Activated CD4-positive, alpha-beta T cell treated with anti-CD3 and anti-CD28 coated beads, Interleukin-2, amount 10 ng/mL, durations not matched to agents 24 days and 14 days (primary cell): Measurements from ENCODE around the gene C19orf33. TPM values are rescaled to one million over a fixed set of nuclear protein-coding genes. Genes with fewer than 3 reads are reported as not detected.

ENCODE experiments used
- DNase-seq: peaks from one replicate; pipeline ENCODE4 v3.0.0; 2022
- H3K27ac Mint-ChIP-seq: one replicate; pipeline ENCODE4 v1.8.0; 2022; ENCODE audit warnings: mild to moderate bottlenecking, mixed read lengths
- H3K27me3 Mint-ChIP-seq: one replicate; pipeline ENCODE4 v1.8.0; 2022; ENCODE audit warnings: mixed read lengths
- H3K36me3 Mint-ChIP-seq: one replicate; pipeline ENCODE4 v1.8.0; 2022; ENCODE audit warnings: low read depth, mild to moderate bottlenecking, mixed read lengths
- H3K4me1 Mint-ChIP-seq: one replicate; pipeline ENCODE4 v1.8.0; 2021; ENCODE audit warnings: mixed read lengths
- H3K4me3 Mint-ChIP-seq: one replicate; pipeline ENCODE4 v1.8.0; 2022; ENCODE audit warnings: mild to moderate bottlenecking, moderate library complexity, mixed read lengths
- H3K9me3 Mint-ChIP-seq: one replicate; pipeline ENCODE4 v1.8.0; 2021; ENCODE audit warnings: mixed read lengths
- intact Hi-C: fragments of 100-400 bp; cut with micrococcal nuclease; formaldehyde crosslinking; loops from one replicate; pipeline ENCODE4 v1.15.1; 2023
- total RNA-seq: library from RNA; stranded (reverse); gene quantifications from 2 replicates; pipeline ENCODE4 v1.2.3, GENCODE V29; 2022

The C19orf33 gene
- total RNA-seq, 1 donor from 2014 or later = not detected

GRCh38 chr19:38308926-38309614, 5.0 kb downstream of the C19orf33 start:
- no peaks in the 10 kb centered on the region for H3K27me3 Mint-ChIP-seq
- intact Hi-C loops = no loop called here
- H3K4me1 Mint-ChIP-seq = peaks cover 15% of the 10 kb centered on the region
- H3K27ac Mint-ChIP-seq = no peak overlapping the region
- no peak overlapping the region for H3K4me3 Mint-ChIP-seq
- peaks cover 30% of the 10 kb centered on the region for H3K36me3 Mint-ChIP-seq
- H3K9me3 Mint-ChIP-seq = peaks cover 8% of the 10 kb centered on the region
- no peak for DNase-seq

- Mint-ChIP-seq H3K36me3 (peaks cover 29% of the 10 kb centered on the region), H3K4me1 (peaks cover 17% of the 10 kb centered on the region), H3K4me3 (no peak overlapping the region), H3K27me3 (no peaks in the 10 kb centered on the region), H3K27ac (no peak overlapping the region), H3K9me3 (peaks cover 8% of the 10 kb centered on the region)
- DNase-seq = no peak
- intact Hi-C loops = no loop called here
Observed at GRCh38 chr19:38309615-38310278, 5.7 kb downstream of the C19orf33 start.

- peaks cover 8% of the 10 kb centered on the region for H3K9me3 Mint-ChIP-seq
- no peak for DNase-seq
- no peak overlapping the region for H3K27ac Mint-ChIP-seq
- H3K4me1 Mint-ChIP-seq = peaks cover 18% of the 10 kb centered on the region
- no peaks in the 10 kb centered on the region for H3K27me3 Mint-ChIP-seq
- intact Hi-C loops = no loop called here
- no peak overlapping the region for H3K4me3 Mint-ChIP-seq
- peaks cover 30% of the 10 kb centered on the region for H3K36me3 Mint-ChIP-seq
Observed at GRCh38 chr19:38310279-38310670, 6.2 kb downstream of the C19orf33 start.

GRCh38 chr19:38310986-38311385, 6.9 kb downstream of the C19orf33 start:
- peaks cover 8% of the 10 kb centered on the region for H3K9me3 Mint-ChIP-seq
- H3K27me3 Mint-ChIP-seq = no peaks in the 10 kb centered on the region
- no peak overlapping the region for H3K4me3 Mint-ChIP-seq
- H3K4me1 Mint-ChIP-seq = peaks cover 18% of the 10 kb centered on the region
- peaks cover 30% of the 10 kb centered on the region for H3K36me3 Mint-ChIP-seq
- DNase-seq = no peak
- intact Hi-C loops = no loop called here
- H3K27ac Mint-ChIP-seq = peak overlapping the region; percentile 5

- Mint-ChIP-seq H3K9me3 (no peaks in the 10 kb centered on the region), H3K27me3 (no peaks in the 10 kb centered on the region), H3K4me1 (peaks cover 47% of the 10 kb centered on the region), H3K4me3 (peak within 1 kb of the TSS; percentile 89), H3K36me3 (peaks cover 10% of the 10 kb centered on the region), H3K27ac (peak within 1 kb of the TSS; percentile 94)
- intact Hi-C loops = loop anchor here (1.0 to 5.0 kb wide), 6 partner anchors 20 to 409 kb away; partner anchors contain the start of genes PSMD8, SIPA1L3 and SPINT2
- DNase-seq = peak; percentile 98
Observed at GRCh38 chr19:38315657-38316476, 11.8 kb downstream of the C19orf33 start, which contains the start of gene YIF1B. YIF1B (minus strand) TSS chr19:38315947; CDS start chr19:38315917, 30 bp downstream.

- H3K4me1 Mint-ChIP-seq = peaks cover 53% of the 10 kb centered on the region
- H3K36me3 Mint-ChIP-seq = peaks cover 8% of the 10 kb centered on the region
- H3K27me3 Mint-ChIP-seq = no peaks in the 10 kb centered on the region
- peak overlapping the region; percentile 89 for H3K4me3 Mint-ChIP-seq
- H3K9me3 Mint-ChIP-seq = no peaks in the 10 kb centered on the region
- H3K27ac Mint-ChIP-seq = peak overlapping the region; percentile 91
- intact Hi-C loops = loop anchor here (1.0 to 5.0 kb wide), 6 partner anchors 20 to 409 kb away; partner anchors contain the start of genes PSMD8, SIPA1L3 and SPINT2
- no peak for DNase-seq
Observed at GRCh38 chr19:38316477-38317067, 12.5 kb downstream of the C19orf33 start.

- no peaks in the 10 kb centered on the region for H3K9me3 Mint-ChIP-seq
- H3K4me1 Mint-ChIP-seq = peaks cover 58% of the 10 kb centered on the region
- H3K4me3 Mint-ChIP-seq = peak overlapping the region; percentile 89
- DNase-seq = peak; percentile 85
- intact Hi-C loops = loop anchor here (2.0 to 5.0 kb wide), 2 partner anchors 52 to 75 kb away; partner anchors contain the start of gene SPINT2
- H3K27ac Mint-ChIP-seq = peak overlapping the region; percentile 91
- H3K36me3 Mint-ChIP-seq = peaks cover 10% of the 10 kb centered on the region
- H3K27me3 Mint-ChIP-seq = no peaks in the 10 kb centered on the region
Observed at GRCh38 chr19:38317104-38317612, 13.1 kb downstream of the C19orf33 start.

GRCh38 chr19:38318660-38319059, 14.6 kb downstream of the C19orf33 start:
- peak overlapping the region; percentile 89 for H3K4me3 Mint-ChIP-seq
- H3K36me3 Mint-ChIP-seq = peaks cover 11% of the 10 kb centered on the region
- no peak overlapping the region for H3K27ac Mint-ChIP-seq
- intact Hi-C loops = loop anchor here (5.0 kb wide), 1 partner anchor 76 kb away; no protein-coding TSS in a partner anchor
- no peaks in the 10 kb centered on the region for H3K9me3 Mint-ChIP-seq
- H3K27me3 Mint-ChIP-seq = no peaks in the 10 kb centered on the region
- peaks cover 51% of the 10 kb centered on the region for H3K4me1 Mint-ChIP-seq
- DNase-seq = no peak

- Mint-ChIP-seq H3K36me3 (peaks cover 13% of the 10 kb centered on the region), H3K4me1 (peaks cover 47% of the 10 kb centered on the region), H3K9me3 (no peaks in the 10 kb centered on the region), H3K27me3 (no peaks in the 10 kb centered on the region), H3K4me3 (peak within 1 kb of the TSS; percentile 89), H3K27ac (peak within 1 kb of the TSS; percentile 75)
- DNase-seq = peak; percentile 89
- intact Hi-C loops = loop anchor here (5.0 kb wide), 1 partner anchor 77 kb away; no protein-coding TSS in a partner anchor
Observed at GRCh38 chr19:38319421-38320258, 15.6 kb downstream of the C19orf33 start, which contains the start of gene KCNK6. KCNK6 (plus strand) TSS chr19:38319845; CDS start chr19:38319951, 106 bp downstream.

- Mint-ChIP-seq H3K9me3 (no peaks in the 10 kb centered on the region), H3K4me3 (peak overlapping the region; percentile 89), H3K27ac (peak overlapping the region; percentile 71), H3K4me1 (peaks cover 45% of the 10 kb centered on the region), H3K36me3 (peaks cover 18% of the 10 kb centered on the region), H3K27me3 (no peaks in the 10 kb centered on the region)
- intact Hi-C loops = no loop called here
- DNase-seq = no peak
Observed at GRCh38 chr19:38320969-38321339, 16.9 kb downstream of the C19orf33 start.

GRCh38 chr19:38321646-38322196, 17.7 kb downstream of the C19orf33 start:
- DNase-seq = no peak
- no peak overlapping the region for H3K27ac Mint-ChIP-seq
- H3K27me3 Mint-ChIP-seq = no peaks in the 10 kb centered on the region
- peaks cover 22% of the 10 kb centered on the region for H3K36me3 Mint-ChIP-seq
- peak overlapping the region; percentile 89 for H3K4me3 Mint-ChIP-seq
- no peaks in the 10 kb centered on the region for H3K9me3 Mint-ChIP-seq
- peaks cover 39% of the 10 kb centered on the region for H3K4me1 Mint-ChIP-seq
- intact Hi-C loops = no loop called here

- Mint-ChIP-seq H3K9me3 (no peaks in the 10 kb centered on the region), H3K4me3 (no peak overlapping the region), H3K36me3 (peaks cover 32% of the 10 kb centered on the region), H3K27ac (no peak overlapping the region), H3K4me1 (peaks cover 29% of the 10 kb centered on the region), H3K27me3 (no peaks in the 10 kb centered on the region)
- intact Hi-C loops = no loop called here
- DNase-seq = no peak
Observed at GRCh38 chr19:38323291-38323690, 19.2 kb downstream of the C19orf33 start.
